HT1080 (cell line): ENCODE results near the gene SAMD4A. TPM values are rescaled to one million over a fixed set of nuclear protein-coding genes. Genes with fewer than 3 reads are reported as not detected.

ENCODE experiments used
- DNase-seq: peaks from one replicate; pipeline ENCODE4 v3.0.0-alpha.2; 2015; ENCODE audit warnings: low read depth
- total RNA-seq: library from RNA; depleted of rRNA; stranded (reverse); fragments of >200 nt; shearing (Covaris generic); gene quantifications from 2 replicates; pipeline ENCODE4 v1.2.3, GENCODE V29; 2014

The SAMD4A gene
- total RNA-seq, 1 experiment from 2014 or later: 16.3 TPM

DNA sequence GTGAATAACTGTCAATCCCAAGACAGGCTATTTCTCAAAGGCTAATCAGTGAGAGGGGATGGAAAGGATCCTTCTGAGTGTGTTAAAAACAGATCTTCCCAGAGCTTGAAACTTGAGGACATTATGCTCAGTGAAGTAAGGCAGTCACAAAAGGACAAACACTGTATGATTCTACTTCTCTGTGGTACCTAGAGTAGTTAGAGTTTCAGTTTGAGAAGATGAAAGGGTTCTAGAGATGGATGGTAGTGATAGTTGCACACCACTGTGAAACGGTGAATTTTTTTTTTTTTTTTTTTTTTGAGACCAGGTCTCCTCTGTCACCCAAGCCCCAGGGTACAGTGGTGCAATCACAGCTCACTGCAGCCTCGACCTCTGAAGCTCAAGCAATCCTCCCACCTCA lies 133.8 kb downstream of the SAMD4A start:
- no peak for DNase-seq

DNA sequence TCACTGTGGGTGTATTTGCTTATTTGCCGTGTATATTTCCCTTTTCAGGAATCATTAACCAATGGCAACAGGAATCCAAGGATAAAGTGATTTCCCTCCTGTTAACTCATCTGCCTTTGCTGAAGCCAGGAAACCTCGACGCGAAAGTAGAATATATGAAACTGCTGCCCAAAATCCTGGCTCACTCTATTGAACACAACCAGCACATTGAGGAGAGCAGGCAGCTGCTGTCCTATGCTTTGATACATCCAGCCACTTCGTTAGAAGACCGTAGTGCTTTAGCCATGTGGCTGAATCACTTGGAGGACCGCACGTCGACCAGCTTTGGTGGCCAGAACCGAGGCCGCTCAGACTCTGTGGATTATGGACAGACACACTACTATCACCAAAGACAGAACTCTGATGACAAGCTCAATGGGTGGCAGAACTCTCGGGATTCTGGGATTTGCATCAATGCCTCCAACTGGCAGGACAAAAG lies 135.1 kb downstream of the SAMD4A start:
- DNase-seq: no peak

DNA sequence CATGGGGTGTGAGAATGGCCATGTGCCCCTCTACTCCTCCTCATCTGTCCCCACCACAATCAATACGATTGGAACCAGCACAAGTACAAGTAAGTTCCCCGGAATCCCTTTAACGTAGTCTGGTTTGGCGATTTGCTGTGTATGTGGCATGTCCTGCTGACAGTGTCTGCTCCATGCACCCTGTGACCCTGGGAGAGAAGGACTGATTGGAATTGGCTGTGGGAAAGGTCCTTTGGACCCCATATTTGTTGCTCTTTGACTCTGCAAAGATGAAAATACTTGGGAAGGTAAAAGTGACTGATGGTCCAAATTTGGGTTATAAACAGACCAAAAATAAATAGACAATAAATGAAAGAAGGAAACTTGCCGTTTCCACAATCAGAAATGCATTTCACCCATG lies 135.6 kb downstream of the SAMD4A start:
- DNase-seq: no peak

DNA sequence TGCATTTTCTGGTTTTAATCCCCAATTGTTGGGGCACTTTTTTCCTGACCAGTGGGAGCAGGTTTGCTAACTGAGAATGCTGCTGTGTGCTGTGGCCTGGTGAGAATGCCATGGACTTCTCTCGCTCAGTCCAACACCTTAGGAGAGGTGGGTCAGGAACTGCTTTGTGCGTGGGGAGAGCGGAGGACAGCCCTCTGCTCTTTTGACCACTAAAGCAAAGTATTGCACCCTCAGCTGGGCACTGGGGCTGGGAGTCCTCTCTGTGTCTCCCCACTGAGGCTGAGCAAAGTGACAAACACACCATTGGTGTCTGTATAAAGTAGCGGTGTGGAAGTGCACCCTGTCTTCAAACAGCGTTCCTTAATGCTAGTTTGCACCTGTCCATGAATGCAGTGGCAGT lies 136.2 kb downstream of the SAMD4A start:
- no peak for DNase-seq

DNA sequence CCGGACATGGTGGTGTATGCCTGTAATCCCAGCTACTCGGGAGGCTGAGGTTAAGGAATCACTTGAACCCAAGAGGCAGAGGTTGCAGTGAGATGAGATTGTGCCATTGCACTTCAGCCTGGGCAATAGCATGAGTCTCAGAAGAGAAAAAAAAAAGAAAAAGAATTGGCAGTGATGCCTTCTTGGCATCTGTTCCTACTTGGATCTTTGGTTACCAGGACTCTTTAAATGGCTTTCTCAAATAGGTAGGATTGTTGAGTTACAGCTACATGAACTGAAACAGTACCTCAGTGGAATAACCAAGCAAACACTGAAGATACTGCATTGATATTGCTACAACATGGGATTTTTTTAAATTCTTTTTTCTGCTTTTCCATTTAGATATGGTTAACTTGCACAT lies 136.8 kb downstream of the SAMD4A start:
- no peak for DNase-seq

DNA sequence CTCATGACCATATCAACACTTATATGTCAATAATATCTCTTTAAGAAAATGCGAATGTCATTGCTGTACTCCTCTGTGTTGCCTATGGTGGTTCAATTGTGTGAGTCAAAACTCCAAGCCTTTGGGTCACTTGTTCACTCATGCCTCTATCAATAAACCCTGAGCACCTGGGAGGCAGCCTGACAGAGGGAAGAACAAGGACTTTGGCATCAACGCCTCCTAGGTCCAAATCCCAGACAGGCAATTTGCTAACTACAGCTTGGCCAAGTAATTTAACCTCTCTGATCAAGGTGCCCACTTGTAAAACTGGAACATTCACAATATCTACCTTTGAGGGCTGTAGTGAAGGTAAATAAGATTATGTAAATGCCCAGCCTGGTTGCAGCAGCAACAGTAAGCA lies 137.8 kb downstream of the SAMD4A start:
- no peak for DNase-seq

DNA sequence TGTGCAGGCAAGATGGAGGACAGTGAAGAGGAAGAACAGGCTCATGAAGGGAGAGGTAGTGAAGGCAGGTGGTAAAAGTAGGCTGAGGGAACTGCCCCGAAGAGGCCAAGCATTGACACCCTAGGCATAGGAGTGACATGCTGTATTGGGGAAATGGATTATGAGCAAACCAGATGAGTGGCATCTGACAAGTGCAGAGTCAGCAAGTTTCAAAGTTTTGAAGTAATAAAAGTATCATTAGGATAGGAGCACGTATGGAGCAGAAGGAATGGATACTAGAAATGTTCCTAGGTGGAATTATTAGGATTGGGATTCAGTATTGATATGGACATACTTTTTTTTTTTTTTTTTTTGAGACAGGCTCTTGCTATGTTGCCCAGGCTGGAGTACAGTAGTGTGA lies 139.8 kb downstream of the SAMD4A start:
- no peak for DNase-seq

DNA sequence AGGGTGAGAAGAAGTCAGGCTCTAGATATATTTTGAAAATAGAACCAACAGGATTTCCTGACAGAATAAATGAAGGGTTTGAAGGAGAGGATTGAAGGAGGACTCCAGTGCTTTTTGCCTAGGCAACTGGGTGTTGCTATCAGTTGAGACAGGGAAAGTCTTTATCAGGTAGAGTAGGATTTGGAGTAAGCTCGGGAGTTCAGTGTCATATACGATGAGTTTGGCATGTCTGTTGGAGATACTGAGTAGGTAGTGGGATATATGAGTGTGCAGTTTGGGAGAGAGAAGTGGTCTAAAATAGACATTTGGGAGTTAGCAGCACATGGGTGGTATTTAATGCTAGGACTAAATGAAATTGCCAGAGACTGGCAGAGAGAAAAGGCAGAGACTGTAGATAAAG lies 141.2 kb downstream of the SAMD4A start:
- no peak for DNase-seq

DNA sequence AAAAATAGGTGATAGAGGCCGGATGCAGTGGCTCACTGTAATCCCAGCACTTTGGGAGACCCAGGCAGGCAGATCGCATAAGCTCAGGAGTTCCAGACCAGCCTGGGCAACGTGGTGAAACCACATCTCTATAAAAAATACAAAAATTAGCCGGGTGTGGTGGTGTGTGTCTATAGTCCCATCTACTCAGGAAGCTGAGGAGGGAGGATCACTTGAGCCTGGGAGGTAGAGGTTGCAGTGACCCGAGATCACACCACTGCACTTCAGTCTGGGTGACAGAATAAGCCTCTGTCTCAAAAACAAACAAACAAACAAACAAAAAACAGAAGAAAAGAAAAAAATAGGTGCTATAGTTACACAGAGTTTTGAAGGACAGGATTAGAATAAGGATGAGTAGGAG lies 142.1 kb downstream of the SAMD4A start:
- no peak for DNase-seq

DNA sequence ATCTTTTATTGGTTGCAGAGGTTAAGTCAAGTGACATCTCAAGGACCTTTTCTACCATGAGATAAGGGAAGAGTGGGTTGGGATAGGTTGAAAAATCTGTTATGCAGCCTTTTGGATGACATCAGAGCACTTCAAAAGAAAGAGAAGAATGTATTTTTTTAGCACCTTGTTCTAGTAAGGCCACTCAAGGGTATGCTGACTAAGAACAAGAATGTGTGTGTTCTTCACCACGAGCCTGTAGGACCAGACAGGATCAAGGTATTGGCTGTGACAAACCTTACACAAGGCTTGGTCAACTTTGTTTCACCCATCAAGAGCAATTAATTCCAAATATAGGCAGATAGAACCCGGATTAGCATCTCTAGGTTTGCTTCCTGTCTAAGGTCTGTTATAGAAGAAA lies 142.5 kb downstream of the SAMD4A start:
- no peak for DNase-seq

DNA sequence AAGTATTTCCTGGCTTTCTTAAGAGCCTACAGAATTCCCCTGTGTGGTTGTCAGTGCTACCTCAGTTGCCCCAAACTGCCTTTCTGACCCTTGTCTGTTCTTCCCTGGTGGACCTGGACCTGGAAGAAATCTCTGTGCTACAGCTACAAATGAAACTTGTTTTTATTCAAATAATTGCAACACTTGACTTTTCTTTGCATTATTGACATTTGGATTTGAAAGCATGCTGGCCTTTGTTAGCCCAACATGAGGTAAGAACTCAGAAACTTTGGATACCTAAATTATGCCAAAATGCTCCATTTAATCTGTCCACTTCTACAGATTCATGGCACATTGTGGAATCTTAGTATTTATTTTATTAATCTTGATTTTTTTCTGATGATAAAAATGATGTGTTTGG lies 142.9 kb downstream of the SAMD4A start:
- no peak for DNase-seq

DNA sequence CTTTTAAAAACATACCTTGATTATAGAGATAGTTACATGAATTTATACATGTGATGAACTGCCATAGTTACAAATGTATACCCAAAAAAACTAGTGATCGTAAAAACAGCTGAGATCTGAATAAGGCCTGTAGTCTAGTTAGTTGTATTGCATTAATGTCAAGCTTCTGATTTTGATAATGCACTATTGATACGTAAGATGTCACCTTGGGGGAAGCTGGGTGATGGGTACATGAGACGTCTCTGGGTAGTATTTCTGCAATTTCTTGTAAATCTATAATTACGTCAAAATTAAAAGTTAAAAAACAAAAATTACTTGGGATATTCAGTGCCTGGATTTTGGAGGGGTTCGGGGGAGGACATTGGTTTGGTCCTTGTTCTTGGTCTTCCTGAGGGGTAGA lies 144.4 kb downstream of the SAMD4A start:
- no peak for DNase-seq

DNA sequence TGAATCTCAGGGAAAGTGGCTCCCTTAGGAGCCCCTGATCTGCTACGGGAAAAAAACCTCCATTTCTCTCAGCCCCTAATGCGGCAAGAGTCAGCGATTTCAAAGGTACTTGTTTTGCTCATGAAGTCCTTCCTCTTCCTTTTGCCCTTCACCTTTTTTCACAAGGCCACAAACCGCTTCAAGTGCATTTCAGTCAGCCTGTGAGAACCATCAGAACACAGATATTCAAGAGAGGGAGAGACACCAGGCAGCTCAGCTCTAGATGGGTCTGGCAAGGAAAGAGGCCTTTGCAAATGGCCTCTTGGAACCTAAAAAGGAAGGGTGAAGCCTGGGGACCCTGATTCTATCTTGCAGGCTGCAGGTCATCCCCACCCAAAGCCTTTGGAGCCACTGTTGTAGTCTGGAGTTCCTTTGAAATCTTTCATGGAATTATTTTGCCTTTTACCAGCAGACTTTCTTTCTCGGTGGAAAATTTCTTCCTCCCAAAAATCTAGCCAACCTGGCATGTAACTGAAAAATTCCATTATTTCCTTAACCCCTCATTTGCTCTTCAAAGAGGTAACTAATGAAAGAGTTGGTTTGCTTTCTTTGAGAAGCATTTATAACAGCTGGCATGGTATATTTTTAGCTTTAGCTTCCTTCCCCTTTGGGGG lies 145.0 kb downstream of the SAMD4A start:
- no peak for DNase-seq

DNA sequence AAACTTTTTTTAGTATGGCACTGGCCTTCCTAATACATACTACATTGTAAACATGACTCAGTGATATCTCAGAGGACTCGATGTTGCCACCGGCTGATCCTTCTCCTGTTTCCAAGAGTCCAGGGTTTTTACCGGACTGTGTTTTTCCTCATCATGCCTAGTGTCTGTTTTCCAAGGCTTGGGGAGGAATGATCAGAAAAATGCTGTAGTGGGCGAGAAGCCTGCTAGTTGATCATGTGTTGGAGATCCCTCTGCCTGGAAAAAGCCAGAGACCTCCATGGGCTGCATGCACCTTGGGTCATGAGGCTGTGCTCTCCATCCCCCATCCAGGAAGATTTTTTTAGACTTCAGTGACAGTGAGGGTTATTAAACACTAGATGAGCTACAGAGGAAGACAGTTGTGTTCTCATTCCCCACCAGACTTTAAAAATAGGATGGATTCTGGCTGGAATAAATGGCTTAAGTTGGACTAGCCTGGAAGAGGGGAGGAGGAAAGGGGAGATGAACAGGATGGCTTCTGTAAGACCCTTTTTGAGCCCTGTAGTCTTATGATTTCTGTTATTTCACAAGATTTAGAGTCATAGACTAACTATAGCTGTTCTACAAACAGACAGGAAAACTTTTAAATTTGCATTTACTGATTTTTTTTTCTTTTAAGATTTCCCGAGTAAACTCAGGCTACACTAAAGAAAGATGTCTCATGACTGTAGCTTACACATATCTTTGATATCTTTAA lies 145.7 kb downstream of the SAMD4A start:
- DNase-seq: peak; percentile 17

DNA sequence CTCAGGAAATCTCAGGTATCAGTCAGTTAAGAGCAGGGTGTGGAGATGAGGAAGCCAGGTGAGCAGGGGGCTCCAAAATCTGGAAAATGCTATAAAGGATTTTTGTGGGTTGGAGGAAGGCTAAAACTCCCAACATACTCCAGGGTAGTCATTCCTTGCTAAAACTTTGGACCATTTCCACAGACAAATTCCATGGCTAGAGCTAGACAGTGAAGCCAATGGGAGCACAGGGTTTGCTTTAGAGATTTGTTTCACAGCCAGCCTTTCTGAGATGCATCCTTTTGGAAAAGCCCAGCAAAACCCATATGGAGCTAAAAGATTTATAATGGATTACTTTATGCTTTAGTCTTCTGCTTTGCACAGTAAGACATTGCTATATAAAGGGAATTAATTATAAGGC lies 146.5 kb downstream of the SAMD4A start:
- DNase-seq: no peak

DNA sequence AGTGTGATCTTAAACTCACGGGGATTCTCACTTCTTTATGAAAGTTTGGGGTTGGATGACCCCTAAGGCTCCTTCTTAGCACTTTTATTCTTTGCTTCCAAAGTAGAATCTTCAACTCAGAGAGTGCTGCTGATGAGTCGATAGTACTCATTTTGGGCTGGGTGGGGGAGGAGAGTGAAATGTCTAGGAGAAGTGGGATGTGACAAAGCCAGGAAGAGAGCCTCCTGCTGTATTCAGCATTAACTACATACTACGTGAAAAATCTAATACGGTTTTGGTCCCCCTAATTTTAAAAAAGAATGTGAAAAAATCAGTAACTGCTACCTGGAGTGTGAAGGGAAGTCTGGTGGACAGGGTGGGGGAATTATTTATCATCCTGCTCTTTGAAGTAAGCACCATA lies 148.3 kb downstream of the SAMD4A start:
- peak; percentile 38 for DNase-seq

DNA sequence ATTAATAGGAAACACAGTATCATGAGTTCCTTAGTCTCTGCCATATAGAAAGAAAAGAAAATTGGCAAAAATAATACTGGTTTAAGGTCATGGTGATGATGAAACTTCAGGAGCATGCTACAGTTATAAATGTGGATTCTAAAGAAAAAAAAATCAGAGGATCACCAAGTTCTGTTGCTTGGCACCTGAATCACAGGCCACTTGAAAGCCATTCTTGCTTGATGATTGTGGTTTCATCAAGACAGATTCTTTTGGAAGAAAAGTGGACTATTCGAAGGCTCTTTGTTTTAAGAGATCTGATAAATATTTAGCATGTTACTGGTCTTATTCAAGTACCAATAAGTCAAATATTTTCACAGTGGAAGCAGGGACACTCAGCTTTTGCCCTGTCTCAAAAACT lies 148.9 kb downstream of the SAMD4A start:
- no peak for DNase-seq

DNA sequence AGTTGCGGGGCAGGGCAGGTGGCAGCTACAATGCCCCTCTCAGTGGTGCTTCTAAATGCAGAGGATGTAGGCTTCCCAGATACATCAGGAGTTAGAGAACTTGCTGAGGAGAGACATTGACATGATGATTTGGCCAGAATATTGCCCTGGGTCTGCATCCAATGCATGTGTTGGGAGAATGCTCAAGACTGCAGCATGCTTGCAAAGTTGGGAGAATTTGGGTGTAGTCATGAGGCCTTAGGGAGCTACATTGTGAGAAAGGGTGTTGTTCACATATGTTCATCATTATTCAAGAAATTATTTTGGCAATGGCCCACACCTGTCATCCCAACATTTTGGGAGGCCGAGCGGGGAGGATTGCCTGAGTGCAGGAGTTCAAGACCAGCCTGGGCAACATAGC lies 149.9 kb downstream of the SAMD4A start:
- DNase-seq: no peak

DNA sequence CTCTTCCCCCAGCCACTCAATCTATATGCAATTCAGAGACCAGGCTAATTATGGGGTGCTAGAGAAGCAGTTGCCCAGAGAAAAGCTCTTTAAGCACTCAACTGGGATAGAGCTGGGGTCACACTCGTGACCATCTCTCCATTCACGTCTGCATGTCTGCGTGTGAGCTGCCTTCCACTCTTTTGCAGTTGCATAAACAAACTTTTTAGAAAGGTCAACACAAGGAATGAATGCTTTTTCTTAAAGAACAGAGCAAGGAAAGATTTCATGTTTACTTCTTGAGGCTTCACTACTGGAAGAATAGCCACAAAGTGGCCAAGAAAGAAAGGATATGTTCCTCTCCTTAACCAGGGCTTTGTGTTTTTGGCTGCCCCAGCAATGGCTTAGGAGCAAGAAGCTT lies 151.1 kb downstream of the SAMD4A start:
- DNase-seq: no peak

DNA sequence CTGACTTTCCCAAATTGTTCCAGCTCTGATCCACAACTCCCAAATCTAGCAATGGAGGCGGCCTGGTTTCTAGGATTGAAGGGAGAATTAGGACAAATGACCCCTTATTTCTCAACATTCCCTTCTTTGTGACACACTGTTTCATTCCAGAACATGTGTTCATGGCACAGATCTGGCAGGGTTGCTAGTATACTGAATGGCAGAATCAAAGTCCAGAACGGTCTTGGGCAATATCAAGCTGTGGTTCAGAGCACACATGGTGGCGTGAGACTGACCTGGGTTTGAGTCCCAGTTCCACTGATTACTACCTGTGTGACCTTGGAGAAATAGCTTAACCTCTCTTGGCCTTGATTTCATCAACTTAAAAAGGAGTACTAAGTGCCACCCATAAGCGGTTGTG lies 152.5 kb downstream of the SAMD4A start:
- DNase-seq: no peak

DNA sequence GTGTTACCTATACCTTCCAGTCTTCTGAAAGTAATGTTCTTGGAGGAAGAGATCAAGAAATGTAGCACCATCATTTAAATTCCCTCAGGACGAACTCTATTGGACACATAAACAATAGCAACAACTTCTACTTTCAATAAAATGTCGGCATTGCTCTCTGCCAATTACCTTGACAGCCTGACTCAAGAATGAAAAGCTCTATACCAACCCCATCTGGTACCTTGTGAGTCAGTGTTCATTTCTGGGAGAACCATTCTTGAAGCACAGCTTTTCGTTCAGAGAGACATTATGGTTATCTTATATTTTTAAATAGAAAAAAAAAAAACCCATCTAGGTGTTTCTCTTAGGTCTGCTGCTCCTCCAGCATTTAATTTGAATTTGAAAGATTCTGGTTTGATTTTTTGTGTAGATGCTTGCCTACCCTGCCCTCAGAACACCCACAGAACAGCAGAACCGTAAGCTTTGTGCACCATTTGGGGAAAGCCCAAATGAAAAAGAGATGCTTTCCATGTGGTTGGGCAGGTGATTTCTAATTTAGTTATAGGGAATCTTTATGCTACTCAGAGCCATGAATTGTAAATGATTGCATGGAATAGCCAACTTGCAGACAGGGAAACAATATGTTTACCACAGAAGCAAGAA lies 156.0 kb downstream of the SAMD4A start:
- peak; percentile 37 for DNase-seq

DNA sequence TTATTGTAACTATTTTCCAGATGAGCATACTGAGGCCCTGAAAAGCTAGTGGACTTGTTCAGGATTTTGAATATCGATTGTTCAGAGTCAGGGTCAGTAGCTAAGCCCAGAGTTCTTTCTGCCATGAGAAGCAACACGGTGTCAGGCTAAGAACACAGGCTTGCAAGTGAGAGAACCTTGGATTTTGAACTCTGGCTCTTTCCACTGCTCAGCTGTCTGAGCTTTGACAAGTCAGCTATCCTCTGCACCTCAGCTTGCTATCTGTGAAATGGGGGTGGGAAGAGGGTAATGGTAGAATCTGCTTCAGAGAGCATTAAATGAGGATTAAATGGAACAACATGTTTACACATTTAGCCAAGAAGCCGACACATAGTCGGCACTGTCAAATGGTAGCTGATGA lies 157.2 kb downstream of the SAMD4A start:
- DNase-seq: no peak
